HFF-Myc (cell line): Measurements from ENCODE around the gene ZNF574.

Experiments
- DNase-seq: peaks from one replicate; pipeline ENCODE4 v3.0.0-alpha.2; 2011; ENCODE audit warnings: low read depth; ENCODE audit errors: extremely low read depth
- H3K4me3 ChIP-seq: replicated peaks from 2 replicates; pipeline ENCODE4 v1.5.1; 2011; ENCODE audit warnings: low read depth, mild to moderate bottlenecking, control low read depth, low read length
- TF ChIP-seq, protein P1 (sequence below): IDR thresholded peaks from 2 replicates; pipeline ENCODE4 v1.5.1; 2012; ENCODE audit warnings: mild to moderate bottlenecking, low read depth, low read length, control low read depth; ENCODE audit errors: missing control alignments

ZNF574 gene

DNA sequence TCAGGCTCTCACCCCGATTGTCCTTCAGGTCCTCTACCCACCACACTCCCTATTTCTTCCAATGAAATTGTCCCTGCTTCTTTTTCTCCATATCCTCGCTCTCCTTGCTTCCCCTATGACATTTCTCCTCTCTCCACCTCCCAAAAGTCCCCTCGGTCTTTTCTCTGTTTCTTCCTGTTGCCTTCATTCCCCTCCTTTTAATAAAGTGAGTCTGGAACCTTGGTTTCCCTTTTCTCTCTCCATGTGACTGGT lies 676 bp upstream of the ZNF574 start:
- peak overlapping the region; percentile 88 for H3K4me3 ChIP-seq
- no peak for DNase-seq
- TF ChIP-seq, protein P1, sequence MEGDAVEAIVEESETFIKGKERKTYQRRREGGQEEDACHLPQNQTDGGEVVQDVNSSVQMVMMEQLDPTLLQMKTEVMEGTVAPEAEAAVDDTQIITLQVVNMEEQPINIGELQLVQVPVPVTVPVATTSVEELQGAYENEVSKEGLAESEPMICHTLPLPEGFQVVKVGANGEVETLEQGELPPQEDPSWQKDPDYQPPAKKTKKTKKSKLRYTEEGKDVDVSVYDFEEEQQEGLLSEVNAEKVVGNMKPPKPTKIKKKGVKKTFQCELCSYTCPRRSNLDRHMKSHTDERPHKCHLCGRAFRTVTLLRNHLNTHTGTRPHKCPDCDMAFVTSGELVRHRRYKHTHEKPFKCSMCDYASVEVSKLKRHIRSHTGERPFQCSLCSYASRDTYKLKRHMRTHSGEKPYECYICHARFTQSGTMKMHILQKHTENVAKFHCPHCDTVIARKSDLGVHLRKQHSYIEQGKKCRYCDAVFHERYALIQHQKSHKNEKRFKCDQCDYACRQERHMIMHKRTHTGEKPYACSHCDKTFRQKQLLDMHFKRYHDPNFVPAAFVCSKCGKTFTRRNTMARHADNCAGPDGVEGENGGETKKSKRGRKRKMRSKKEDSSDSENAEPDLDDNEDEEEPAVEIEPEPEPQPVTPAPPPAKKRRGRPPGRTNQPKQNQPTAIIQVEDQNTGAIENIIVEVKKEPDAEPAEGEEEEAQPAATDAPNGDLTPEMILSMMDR, result no peak

GRCh38 chr19:42076380-42076944 lies 496 bp downstream of the ZNF574 start:
- TF ChIP-seq, protein P1, result no peak
- DNase-seq, result no peak
- peak overlapping the region; percentile 88 for H3K4me3 ChIP-seq

DNA sequence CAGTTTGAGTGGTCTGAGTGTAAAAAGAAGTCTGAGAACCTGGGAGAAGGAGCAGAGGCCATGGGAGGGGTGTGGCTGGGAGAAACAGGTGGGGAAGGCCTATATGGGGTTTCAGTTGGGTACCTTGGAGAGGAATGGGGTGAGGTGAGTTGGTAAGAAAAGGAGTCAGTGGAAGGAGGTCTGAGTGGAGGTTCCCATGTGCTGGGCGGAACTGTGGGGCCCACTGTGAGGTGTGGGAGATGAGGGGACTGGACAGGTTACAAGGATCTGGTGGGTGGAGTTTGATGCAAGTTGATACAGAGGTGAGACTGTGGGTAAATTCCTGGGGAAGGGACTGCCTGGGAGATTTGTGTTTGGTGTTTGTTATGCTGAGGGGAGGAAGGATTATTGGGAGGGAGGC lies 2.1 kb downstream of the ZNF574 start:
- TF ChIP-seq, protein P1, result no peak
- no peak for DNase-seq
- H3K4me3 ChIP-seq, result peak overlapping the region; percentile 88

GRCh38 chr19:42078538-42079275 lies 2.7 kb downstream of the ZNF574 start:
- no peak overlapping the region for H3K4me3 ChIP-seq
- no peak for DNase-seq
- TF ChIP-seq, protein P1, result no peak

GRCh38 chr19:42079276-42079669 lies 3.3 kb downstream of the ZNF574 start:
- no peak for DNase-seq
- TF ChIP-seq, protein P1, result no peak
- no peak overlapping the region for H3K4me3 ChIP-seq

GRCh38 chr19:42079886-42080763 lies 4.2 kb downstream of the ZNF574 start:
- DNase-seq, result no peak
- TF ChIP-seq, protein P1, result no peak
- H3K4me3 ChIP-seq, result no peak overlapping the region
